ENCODE data around the gene B4GALNT3.

- TF ChIP-seq CTCF (conservative IDR thresholded peaks at IDR 0.05 in 1 of 2, IDR thresholded peaks at IDR 0.05 in 1 of 2; ENCODE audit: low read depth in 1 of 2, low read length in 2 of 2) = no peak
- TF ChIP-seq EZH2 (IDR thresholded peaks at IDR 0.05; ENCODE audit: low read length, missing control alignments) = no peak
These were observed 60.4 kb downstream of the B4GALNT3 start for GRCh38 chr12:520119-520518.

Data from fibroblast of lung (primary cell).